NB4 (cell line): ENCODE results near the gene SPNS2.

Experiments
- DNase-seq: peaks from one replicate; pipeline ENCODE4 v3.0.0; 2010; ENCODE audit warnings: low read depth
- H3K4me3 ChIP-seq: one replicate; pipeline ENCODE4 v1.5.1; 2011; ENCODE audit warnings: mild to moderate bottlenecking, low read depth, low read length, moderate library complexity
- MYC ChIP-seq: IDR thresholded peaks from 2 replicates; pipeline ENCODE4 v1.6.1; 2011; ENCODE audit warnings: low read depth, low read length
- POLR2A ChIP-seq: IDR thresholded peaks from 2 replicates; pipeline ENCODE4 v1.6.1; 2011; ENCODE audit warnings: mild to moderate bottlenecking; ENCODE audit not compliant: insufficient read length; ENCODE audit errors: extremely low read depth
- TF ChIP-seq, protein P1 (sequence below): IDR thresholded peaks from one replicate; pipeline ENCODE4 v1.5.1; 2012; ENCODE audit warnings: low read depth, low read length
- TF ChIP-seq, protein P2 (sequence below): IDR thresholded peaks from 2 replicates; pipeline ENCODE4 v1.6.1; 2011; ENCODE audit warnings: low read depth, low read length

SPNS2 gene

DNA sequence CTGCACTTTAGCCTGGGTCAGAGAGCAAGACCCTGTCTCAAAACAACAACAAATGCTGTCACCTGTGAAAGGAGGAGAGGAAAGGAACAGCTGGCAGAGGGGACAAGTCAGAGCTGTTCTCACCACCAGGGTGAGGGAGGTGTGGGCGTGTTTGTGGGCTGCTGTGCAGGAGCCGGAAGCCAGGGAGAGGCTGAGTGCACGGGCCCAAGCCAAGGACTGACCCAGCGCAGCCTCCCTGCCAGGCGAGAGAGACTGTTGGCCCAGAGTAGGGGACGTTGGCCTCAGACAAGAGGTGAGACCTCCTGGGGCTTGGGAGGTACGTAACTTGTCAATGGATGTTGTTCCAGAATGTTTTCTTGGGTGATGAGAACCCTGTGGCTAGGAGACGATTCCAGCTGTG, 10.7 kb downstream of the SPNS2 start:
- DNase-seq, result peak; percentile 43
- no peak for TF ChIP-seq MYC
- TF ChIP-seq, protein P1, sequence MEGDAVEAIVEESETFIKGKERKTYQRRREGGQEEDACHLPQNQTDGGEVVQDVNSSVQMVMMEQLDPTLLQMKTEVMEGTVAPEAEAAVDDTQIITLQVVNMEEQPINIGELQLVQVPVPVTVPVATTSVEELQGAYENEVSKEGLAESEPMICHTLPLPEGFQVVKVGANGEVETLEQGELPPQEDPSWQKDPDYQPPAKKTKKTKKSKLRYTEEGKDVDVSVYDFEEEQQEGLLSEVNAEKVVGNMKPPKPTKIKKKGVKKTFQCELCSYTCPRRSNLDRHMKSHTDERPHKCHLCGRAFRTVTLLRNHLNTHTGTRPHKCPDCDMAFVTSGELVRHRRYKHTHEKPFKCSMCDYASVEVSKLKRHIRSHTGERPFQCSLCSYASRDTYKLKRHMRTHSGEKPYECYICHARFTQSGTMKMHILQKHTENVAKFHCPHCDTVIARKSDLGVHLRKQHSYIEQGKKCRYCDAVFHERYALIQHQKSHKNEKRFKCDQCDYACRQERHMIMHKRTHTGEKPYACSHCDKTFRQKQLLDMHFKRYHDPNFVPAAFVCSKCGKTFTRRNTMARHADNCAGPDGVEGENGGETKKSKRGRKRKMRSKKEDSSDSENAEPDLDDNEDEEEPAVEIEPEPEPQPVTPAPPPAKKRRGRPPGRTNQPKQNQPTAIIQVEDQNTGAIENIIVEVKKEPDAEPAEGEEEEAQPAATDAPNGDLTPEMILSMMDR, result no peak
- TF ChIP-seq, protein P2, sequence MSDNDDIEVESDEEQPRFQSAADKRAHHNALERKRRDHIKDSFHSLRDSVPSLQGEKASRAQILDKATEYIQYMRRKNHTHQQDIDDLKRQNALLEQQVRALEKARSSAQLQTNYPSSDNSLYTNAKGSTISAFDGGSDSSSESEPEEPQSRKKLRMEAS, result no peak
- TF ChIP-seq POLR2A, result no peak
- H3K4me3 ChIP-seq, result no peak overlapping the region

DNA sequence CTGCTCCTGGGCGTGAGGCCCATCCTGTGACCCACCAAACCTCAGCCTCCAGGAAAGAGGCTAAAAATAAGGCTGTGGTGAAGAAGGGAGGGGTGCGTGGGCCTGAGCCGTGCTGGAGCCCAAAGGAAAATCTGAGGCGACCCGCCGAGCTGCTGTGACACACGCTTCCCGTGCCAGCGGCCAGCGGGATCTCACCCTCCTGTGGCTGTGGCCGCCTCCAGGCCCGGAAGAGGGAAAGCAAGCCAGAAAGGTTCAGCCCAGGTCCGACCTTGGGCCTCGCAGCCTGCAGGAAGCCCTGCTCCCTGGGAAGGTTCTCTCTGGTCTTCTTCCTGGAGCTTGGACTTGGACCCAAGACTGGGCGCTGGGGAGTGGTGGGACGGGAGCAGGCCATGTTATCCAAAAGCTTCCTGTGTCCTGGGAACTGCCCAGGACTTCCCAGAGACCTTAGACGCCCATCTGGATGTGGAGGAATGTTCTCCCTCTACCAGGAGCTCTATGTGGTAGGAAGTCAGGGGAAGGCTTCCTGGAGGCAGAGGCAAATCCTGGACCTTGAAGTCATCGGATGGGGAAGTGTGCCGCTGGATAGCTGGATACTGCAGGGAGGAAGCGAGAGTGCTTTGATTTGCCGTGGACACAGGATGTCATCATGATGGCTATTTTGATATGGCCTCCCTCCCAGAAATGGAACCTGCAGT, 11.4 kb downstream of the SPNS2 start:
- no peak for DNase-seq
- TF ChIP-seq MYC (no peak), POLR2A (no peak)
- TF ChIP-seq, protein P1, result no peak
- TF ChIP-seq, protein P2, result no peak
- no peak overlapping the region for H3K4me3 ChIP-seq

DNA sequence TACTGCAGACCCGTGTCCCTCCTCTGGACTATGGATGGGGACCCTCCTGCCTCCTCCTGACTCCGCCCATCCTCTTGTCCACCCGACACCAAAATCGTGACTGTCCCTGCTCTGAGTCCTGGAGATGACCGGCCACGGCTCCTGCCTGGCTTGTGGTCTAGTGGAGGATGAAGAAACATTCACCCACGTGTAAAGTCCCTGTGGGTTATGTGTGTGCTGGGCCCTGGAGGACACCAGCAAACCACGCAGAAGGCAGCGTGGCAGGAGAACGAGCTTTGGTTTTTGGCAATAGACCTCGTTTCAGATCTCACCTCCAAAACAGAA, 11.9 kb downstream of the SPNS2 start:
- no peak overlapping the region for H3K4me3 ChIP-seq
- TF ChIP-seq MYC (no peak), POLR2A (no peak)
- TF ChIP-seq, protein P2, result no peak
- TF ChIP-seq, protein P1, result no peak
- no peak for DNase-seq

DNA sequence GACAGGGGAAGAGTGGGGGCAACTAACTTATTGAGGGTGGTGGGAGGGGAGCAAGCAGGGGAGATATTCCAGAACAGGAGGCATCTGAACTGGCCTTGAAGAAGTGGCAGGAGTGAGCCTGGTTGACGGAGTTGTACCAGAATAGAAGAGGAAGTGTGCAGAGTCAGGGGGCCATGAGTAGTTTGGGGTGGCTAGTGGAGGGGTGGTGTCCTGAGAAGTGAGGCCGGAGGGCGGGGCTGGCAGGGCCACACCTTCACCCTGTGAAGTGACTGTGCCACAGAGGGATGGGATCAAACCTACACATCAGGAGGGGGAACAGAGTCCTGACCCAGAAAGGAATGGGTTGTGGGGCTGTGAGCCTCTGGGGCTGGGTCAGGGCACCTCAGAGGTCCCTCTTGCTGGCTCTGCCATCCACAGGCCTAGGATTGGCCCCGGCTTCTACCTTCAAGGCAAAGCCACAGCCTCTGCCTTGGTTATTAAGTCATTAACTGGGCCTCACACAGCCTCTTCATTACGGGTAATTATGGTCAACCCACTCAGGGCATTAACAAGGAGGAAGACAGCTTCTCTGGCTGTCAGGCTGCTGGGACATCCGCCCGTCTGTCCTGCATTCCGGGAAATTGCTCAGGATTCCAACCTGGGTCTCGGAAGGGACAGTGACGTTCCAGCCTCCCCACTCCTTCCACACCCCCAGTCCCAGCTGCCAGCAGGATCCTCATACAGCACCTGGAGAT, 12.7 kb downstream of the SPNS2 start:
- no peak overlapping the region for H3K4me3 ChIP-seq
- no peak for DNase-seq
- TF ChIP-seq, protein P1, result no peak
- TF ChIP-seq, protein P2, result no peak
- no peak for TF ChIP-seq POLR2A
- TF ChIP-seq MYC, result no peak

DNA sequence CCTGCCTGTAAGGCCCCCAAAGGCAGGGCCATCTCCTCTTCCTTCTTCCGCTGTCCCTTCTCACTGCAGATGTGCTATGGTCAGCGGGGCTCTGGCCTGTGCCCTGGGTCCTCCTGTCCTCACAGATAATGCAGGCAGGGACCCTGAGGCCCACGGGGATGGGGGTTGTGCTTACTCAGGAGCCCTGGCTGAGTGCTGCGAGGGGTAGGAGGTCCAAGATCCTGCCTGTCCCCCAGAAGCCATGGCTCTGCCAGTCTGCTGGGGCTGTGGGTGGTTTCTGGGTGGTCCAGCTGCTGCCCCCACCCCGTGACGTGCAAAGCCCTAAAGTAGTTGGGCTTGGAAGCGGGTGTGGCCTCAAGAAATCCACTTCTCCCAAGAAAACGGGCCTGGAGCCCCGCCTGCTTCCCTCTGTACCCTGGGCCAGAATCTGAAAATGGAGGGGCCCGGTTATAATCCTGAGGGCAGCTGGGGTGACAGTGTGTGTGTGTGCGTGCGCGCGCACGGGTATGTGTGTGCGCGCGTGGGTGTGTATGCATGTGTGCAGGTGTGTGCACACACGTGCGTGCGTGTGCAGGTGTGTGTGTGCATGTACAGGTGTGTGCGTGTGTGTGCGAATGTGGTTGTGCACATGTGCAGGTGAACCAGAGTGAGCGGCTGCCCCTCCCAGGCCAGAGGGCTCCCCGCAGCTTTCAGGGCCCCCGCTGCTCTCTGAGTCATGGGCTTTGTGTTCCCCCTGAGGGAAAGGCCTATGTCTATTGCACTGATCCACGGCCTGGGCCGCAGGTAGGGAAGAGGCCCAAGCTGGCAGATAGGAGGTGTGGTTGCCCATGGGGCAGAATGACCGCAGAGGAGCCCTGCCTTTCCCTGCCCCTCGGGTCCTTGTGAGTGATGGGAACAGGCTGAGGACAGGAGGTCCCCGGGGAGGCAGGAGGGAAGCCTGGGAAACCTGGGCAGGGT, 13.8 kb downstream of the SPNS2 start:
- TF ChIP-seq, protein P2, result no peak
- TF ChIP-seq, protein P1, result no peak
- TF ChIP-seq POLR2A (no peak), MYC (no peak)
- no peak for DNase-seq
- no peak overlapping the region for H3K4me3 ChIP-seq
